T-helper 1 cell (primary cell): ENCODE data around the gene ARID1A.
"Not testable (repeated sequence)": the region's sequence is repeated elsewhere in the genome, so short reads cannot be mapped to it uniquely, and the experiment has no call there.

Experiments
- DNase-seq, 5 donors: peaks; one replicate each; pipeline ENCODE4 v3.0.0-alpha.2; 2012 to 2020

The ARID1A gene

DNA sequence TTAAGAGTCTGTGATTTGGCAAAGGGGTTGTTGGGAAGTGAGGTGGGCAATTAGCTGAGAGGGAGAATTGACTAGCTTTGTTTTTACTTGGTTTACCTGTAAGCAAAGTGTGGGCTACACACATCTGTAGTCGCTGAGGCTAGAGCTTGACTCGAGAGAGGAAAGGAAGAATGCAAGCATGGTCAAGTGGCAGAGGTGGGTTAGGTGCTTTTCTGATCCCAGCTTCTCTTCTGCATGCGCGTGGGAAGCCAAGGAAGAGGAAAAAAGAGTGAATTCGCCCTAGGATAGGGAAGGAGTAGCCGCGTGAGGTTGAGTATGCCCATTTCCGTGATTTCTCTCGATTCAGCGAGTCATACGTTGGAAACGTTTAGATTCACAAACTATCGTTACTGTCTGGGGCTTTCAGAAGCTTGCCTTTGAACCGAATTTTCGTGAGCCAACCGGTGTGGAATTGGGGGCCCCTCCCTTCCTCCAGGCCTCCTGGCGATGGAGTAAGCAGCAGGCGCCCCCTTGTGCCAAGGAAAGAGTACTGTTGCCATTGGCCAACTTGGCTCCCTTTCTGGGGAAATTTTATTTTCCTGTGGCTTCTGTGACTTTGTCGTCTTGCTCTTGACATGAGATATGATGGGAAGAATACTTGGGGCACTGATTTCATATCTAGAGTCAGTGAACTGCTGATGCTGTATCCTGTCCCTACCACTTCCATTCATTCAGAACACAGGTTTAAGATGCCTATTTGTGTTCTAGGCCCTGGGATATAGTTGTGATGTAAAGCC, 93.2 kb downstream of the ARID1A start:
- peak; percentile 73 to 89 (median 83) for DNase-seq

DNA sequence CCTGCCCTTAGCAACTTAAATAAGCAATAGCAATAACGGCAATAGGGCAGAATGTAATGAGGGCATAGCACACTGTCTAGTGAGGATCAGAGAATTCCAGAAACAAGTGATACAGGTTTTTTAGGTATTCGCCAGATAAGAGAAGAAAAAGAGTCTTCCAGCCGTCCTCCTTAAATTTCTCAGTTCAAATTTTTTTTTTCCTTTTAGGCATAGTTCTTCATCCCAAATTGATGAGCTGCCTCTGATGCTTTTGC, 93.7 kb downstream of the ARID1A start:
- DNase-seq, result no peak

DNA sequence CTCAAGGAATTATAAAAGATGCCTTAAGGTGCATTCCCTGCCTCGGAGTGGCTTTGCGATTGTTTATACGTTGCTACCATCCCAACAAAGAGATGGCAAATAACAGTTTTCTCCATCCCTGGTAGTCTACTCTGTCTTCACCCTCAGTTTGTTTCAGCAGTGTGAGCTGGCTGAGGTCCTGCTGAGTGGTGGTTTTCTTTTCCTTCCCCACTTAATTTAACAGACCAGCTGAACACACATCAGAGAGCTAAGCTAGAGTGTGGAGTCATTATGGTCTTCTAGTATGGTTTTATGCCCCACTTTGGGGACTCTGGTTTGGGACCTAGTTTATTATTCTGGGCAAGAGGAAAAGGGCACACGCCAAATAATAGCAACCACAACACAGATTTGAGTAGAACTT, 94.1 kb downstream of the ARID1A start:
- DNase-seq, result peak in 1 of 5 donors; percentile 57

DNA sequence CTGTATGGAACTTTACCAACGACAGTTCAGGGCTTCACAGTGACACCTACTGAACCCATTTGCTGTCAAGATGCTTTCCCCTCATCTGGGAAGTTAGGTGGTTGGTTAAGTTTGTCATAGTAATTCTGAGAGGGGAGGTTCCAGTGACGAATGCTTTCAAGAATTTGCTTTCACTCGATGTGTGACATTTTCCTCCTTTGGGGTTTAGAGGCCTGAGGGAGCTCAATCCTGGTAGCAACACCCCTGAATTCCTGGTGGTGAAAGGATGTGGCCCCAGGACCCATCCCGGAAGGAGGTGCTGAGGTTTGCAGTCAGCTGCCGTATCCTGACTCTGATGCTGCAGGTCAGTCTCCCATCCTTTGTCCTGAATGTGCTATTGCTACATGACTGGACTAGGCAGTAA, 94.7 kb downstream of the ARID1A start:
- peak in 1 of 5 donors; percentile 84 for DNase-seq

DNA sequence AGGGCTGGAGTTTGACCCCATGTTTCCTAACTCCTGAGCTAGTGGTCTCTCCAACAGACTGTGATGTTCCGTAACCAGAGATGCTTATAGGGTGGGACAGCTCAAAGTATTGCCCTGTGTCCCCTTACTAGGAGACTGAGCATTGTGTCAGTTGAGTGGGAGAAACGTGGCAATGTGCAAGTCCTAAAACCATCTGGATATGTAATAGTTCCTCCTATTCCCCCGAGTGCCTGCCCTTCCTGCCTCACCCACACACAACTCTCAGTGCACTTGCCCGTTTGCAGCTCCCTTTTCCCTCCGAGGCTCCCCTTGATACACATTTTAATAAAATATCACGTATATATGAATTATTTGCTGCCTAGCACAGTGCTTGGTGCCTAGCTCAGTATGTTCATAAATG, 95.3 kb downstream of the ARID1A start:
- no peak for DNase-seq

DNA sequence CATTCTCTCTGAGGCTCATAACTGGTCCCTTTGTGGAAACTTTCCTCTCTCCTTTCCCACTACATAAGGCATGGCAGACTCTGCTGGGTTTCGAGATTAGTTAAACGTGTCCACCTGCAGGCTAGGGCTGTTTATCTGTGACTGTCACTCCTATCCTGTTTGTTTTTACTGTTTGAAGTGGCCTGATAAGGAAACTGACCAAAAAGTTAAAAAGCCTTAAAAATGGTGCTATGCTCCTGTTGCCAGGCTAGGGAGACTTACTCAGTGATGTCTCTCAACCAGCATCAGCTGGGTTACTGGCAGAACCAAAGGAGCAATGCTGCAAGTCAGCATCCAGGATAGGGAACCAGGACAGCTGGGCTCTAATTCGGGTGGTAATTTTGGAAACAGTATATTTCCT, 95.8 kb downstream of the ARID1A start:
- no peak for DNase-seq

DNA sequence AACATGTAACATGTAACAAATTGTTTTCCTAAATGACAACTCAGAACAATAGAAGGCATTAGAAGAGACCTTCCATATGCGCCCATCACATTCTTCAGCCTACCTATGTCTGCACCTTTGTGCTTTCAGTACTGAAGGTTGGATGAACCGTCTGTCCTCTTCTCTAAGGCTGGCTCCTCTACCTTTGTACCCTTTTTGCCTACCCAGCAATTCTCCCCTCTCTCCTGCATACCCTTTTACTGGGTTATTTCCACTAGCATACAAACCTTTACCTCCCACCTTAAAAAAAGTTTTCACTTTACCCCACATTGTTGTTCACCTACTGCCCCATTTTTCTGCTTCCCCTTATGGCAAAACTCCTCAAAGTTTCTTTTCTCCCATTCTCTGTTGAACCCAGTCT, 97.1 kb downstream of the ARID1A start:
- no peak for DNase-seq

DNA sequence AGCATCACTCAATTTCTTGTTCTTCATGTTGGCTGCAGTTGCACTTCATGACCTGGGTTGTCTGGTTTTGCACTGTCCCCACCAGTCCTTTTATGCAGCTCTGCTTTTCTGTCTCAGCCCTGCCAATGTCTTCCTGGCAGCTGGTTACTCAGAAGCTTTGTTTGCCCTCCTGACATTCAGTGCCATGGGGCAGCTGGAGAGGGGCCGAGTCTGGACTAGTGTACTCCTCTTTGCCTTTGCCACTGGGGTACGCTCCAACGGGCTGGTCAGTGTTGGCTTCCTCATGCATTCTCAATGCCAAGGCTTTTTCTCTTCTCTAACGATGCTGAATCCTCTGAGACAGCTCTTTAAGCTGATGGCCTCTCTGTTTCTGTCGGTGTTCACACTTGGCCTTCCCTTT, 98.6 kb downstream of the ARID1A start:
- DNase-seq, result no peak

DNA sequence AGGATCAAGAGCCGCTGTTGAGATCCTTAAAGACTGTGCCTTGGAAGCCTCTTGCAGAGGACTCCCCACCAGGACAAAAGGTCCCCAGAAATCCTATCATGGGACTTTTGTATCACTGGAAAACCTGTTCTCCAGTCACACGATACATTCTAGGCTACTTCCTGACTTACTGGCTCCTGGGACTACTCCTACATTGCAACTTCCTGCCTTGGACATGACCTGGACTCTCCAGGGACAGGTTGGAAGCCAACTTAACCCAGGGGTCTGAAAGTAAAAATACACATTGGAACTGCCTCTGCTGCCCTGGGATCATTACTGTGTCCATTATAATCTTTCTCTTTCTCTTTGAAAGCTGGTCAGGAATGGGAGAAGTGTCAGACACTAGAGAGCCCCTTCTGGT, 101.8 kb downstream of the ARID1A start:
- no peak for DNase-seq

DNA sequence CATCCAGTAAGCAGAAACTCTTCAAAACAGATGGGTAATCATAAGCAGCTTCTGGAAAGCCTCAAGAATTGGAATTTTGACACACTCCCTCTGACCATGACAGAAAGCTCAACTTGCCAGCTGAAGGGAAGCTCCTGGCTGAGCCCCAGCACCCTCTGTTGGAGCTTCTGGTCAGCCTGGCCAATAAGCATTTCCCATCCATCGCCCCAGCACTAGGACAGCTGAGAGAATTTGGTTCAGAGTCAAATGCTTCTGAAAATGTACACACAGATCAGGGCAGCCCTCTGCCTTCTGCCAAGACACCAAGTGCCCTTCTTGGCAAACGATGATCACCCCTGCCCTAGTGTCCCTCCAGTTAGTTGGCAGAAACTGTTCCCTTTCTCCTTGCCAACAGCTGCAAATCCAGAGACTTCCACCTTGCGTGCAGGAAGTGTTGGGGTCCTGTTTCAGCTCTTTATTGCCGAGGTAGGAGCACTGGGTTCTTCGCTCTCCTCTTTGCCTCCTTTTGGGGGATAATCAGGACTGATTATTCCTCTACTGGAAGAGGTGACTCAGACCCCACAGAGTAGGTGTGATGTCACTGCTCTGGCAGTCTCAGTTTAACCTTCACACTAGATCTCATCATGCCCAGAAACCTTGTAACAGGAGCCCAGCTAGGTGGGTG, 103.8 kb downstream of the ARID1A start:
- no peak for DNase-seq

DNA sequence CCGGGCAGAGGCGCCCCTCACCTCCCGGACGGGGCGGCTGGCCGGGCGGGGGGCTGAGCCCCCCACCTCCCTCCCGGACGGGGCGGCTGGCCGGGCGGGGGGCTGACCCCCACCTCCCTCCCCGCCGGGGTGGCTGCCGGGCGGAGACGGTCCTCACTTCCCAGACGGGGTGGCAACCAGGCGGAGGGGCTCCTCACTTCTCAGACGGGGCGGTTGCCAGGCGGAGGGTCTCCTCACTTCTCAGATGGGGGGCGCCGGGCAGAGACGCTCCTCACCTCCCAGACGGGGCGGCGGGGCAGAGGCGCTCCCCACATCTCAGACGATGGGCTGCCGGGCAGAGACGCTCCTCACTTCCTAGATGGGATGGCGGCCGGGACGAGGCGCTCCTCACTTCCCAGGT, 108.1 kb downstream of the ARID1A start:
- DNase-seq, result not testable (repeated sequence)

DNA sequence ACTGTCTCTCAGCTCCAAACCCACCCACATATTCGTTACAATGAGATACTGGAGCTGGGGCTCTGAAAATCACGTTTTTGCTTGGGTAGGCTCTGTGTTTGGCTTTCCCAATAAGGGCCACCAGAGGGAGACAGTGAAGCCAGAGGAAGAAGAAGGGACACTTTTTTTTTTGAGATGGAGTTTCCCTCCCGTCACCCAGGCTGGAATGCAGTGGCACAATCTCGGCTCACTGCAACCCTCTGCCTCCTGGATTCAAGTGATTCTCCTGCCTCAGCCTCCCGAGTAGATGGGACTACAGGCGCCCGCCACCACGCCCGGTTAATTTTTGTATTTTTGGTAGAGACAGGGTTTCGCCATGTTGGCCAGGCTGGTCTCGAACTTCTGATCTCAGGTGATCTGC, 114.3 kb downstream of the ARID1A start:
- DNase-seq, result peak; percentile 39 to 77 (median 70)

DNA sequence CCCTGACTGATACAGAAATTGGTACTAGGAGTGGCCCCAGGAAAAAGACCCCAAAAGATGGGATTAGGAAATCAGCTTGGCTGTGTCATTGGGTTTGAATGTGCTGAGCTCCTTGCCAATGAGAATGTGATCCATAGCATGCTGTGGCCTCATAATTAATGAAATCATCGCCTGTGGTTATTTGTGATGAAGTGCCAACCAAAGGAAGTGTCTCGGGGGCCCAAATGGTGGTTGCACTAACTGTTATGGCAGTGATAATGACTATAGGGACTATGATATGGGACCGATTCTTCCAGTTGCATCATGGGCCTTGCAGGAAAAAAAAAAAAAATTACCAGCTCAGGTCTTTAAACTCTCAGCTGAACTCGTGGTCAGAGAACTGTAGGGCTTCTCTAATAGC, 115.2 kb downstream of the ARID1A start:
- no peak for DNase-seq

DNA sequence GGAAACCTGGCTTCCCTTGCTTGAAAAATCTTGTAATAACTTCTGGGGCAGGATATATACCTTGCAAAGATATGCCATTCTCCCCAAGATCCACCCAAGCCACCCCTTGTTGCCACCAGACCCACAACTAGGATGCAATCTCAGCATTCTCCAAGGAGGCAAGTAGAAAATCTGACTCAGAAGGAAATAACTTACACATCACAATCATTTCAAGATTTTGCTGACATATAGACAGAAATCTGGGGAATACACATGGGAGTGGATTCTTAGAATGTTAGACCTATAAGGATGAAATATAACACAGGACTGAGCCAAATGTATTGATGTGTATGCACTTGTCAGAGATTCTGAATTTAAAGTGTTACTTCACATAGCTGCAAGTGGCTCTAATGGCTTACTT, 115.9 kb downstream of the ARID1A start:
- DNase-seq, result peak in 1 of 5 donors; percentile 52

DNA sequence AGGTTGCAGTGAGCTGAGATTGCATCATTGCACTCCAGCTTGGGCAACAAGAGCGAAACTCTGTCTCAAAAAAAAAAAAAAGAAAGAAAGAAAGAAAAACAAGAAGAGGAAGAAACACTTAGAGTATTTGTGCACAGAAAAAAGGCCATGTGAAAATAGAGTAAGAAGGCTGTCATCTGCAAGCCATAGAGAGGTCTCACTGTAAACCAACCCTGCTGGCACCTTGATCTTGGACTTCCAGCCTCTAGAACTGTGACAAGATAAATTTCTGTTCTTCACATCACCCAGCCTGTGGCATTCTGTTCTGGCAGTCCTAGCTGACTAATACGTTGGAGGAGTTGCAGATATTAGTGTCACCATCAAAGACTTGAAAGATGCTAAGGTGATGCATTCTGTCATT, 118.6 kb downstream of the ARID1A start:
- no peak for DNase-seq

DNA sequence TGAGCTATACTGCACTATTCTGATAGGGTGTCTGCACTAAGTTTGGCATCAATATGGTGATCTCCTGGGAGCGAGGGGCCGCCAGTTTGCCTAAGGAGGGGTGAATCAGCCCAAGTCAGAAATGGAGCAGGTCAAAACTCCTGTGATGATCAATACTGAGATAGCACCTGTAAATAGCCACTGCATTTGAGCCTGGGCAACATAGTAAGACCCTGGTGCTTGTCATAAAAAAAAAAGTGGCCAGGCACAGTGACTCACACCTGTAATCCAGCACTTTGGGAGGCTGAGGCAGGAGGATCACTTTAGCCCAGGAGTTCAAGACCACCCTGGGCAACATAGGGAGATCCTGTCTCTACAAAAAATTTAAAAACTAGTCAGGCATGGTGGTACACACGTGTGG, 119.1 kb downstream of the ARID1A start:
- no peak for DNase-seq

DNA sequence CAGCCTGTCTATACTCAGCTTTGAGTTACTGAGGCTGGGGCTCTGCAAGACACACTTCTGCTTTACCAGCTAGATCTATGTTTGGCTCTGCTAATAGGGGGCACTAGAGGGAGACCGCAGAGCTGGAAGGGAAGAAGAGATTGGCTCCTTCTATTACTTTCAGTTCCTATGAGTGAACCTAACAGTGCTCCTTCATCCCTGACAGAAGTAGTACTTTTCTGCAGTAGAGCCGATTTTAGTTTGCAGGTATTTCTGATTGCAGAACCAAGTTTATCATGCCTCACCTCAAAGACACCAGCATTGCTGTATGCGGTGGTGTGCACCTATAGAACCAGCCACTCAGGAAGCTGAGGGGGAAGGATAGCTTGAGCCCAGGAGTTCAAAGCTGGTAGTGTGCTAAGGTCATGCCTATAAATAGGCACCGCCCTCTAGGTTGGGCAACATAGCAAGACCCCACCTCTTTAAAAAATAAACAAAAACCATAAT, 125.0 kb downstream of the ARID1A start:
- peak in 1 of 5 donors; percentile 38 for DNase-seq

DNA sequence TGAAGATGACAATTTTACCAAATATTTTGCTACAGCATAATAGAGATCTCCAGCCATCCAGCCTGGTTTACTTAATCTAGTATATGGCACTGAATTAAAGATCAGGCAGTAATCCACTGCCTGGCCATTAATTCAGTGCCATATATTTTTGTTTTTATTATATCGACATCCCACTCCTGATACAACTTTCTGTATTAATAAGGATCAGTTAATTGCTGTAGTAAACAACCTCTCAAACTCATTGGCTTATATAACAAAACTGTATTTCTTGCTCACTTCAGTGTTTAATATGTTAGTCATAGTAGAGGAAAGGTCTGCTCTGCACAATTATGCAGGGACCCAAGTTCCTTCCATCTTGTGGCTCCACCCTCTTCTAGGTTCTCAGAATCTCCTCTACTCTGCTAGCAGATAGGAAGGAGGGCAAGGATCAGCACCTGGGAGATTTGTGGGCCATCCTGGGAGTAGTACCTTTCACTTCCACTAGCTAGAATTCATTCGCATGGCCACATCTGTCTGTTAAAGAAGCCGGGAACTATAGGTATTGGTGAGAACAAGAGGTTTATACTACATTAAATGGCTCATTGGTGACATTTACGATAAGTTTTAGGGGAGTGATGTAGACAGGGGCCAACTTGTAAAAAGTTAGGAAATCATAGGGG, 127.1 kb downstream of the ARID1A start:
- no peak for DNase-seq

DNA sequence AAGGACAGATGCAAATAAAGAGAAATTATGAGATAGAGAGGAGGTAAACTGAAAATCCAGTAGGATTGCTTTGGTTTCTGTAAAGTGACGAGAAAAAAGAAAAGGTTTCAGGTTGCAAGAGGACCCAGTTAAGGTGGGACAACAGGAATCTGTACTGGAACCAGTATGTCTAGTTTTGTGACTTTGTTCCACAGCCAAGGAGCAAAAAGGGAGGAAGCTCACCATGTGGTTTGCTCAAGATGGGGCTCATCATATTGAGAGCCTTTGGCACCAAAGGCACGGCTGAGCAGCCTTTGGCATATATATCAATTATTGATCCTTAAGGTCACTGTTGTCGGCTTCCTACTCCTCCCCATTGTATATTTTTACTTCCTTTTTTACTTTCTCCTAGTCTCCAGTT, 128.9 kb downstream of the ARID1A start:
- no peak for DNase-seq

DNA sequence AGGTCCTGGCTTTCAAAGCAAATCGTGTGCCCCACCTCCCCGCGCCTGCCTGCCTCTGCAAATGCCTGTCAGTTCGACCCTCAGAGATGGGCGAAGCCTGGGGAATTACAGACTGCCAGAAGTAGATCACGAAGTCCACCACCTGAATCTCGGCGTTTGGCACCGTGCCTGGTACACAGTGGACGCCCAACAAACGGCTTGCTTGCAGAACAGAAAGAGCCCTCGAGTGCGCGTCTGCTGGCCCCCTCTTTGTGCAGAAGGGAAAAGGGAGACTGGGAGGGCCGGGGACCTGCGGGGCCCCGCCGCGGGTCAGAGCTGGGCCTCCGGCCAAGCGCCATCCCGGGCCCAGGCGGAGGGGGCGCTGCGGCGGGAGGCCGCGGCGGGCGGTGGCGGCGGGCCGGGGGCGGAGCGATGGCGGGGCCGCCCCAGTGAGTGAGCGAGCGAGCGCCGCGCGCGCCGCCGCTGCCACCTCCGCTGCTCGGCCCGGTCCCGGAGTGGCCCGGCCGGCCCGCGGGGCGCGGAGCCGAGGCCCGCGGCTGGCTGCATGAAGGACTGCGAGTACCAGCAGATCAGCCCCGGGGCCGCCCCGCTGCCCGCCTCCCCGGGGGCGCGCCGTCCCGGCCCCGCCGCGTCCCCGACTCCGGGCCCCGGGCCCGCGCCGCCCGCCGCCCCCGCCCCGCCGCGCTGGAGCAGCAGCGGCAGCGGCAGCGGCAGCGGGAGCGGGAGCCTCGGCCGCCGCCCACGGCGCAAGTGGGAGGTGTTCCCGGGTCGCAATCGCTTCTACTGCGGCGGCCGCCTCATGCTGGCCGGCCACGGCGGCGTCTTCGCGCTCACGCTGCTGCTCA, 130.7 kb downstream of the ARID1A start, which contains the start of gene ZDHHC18:
Gene ZDHHC18, plus strand, starts transcription at position 428 of the 845 bp plus-strand sequence. Its CDS starts 117 bp downstream, at position 545.
- DNase-seq, result peak; percentile 49 to 76 (median 59)

DNA sequence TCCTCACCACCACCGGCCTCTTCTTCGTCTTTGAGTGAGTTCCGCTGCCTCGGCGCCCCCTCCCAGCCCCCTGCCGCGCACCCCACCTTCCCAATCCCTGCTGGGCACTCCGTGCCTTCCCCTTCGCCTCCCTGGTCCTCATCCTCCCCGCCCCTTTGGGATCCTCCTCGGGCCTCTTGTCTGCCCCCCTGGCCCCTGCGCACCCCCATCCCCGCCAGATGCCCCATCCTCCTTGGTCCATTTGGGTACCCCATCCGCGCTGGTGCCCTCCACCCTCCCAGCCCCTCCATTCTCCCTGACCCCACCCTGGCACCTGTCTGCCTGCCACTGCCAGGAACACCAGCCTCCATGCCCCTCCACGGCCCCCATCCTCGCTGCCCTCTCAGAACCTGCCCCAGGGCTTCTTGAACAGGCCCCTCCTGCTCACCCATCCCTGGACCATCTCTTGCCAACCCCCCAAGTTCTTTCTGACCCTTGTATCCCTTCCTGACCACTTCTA, 131.3 kb downstream of the ARID1A start:
- no peak for DNase-seq

DNA sequence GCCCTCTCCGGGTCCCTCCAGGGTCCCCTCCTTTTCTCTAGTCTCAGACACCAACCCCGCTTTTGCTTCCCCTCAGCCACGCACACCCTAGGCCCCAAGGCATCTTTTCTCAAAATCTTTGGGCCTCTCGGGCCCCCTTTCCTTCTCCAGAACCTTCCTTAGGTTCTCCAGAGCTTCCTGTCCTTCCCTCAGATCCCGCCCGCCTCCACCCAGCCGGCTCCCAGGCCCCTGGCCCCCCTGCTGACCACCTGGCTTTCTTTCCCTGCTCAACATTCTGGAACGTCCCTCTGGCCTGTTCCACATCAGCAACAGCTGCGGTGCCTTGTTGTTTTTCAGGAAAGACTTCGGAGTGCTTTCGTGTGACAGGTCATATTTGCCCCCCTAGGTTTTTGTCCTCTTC, 131.8 kb downstream of the ARID1A start:
- DNase-seq, result no peak
